A549 treated with CpdA at 1 μM for 4 hours (cell line): Measurements from ENCODE around the gene GRK7. TPM values are rescaled to one million over a fixed set of nuclear protein-coding genes. Genes with fewer than 3 reads are reported as not detected.

Experiments used
- total RNA-seq: library from RNA; stranded (reverse); fragments of 200-300 nt; extraction: Qiagen RNA extraction; gene quantifications from 5 replicates; pipeline ENCODE4 v1.2.3, GENCODE V29; 2022; ENCODE audit warnings: low read depth

Gene GRK7, protein sequence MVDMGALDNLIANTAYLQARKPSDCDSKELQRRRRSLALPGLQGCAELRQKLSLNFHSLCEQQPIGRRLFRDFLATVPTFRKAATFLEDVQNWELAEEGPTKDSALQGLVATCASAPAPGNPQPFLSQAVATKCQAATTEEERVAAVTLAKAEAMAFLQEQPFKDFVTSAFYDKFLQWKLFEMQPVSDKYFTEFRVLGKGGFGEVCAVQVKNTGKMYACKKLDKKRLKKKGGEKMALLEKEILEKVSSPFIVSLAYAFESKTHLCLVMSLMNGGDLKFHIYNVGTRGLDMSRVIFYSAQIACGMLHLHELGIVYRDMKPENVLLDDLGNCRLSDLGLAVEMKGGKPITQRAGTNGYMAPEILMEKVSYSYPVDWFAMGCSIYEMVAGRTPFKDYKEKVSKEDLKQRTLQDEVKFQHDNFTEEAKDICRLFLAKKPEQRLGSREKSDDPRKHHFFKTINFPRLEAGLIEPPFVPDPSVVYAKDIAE (N-terminal part only)
- 0.02 to 0.06 TPM (median 0.03 TPM) in 3 of 5 replicates, not detected in the others for total RNA-seq

DNA sequence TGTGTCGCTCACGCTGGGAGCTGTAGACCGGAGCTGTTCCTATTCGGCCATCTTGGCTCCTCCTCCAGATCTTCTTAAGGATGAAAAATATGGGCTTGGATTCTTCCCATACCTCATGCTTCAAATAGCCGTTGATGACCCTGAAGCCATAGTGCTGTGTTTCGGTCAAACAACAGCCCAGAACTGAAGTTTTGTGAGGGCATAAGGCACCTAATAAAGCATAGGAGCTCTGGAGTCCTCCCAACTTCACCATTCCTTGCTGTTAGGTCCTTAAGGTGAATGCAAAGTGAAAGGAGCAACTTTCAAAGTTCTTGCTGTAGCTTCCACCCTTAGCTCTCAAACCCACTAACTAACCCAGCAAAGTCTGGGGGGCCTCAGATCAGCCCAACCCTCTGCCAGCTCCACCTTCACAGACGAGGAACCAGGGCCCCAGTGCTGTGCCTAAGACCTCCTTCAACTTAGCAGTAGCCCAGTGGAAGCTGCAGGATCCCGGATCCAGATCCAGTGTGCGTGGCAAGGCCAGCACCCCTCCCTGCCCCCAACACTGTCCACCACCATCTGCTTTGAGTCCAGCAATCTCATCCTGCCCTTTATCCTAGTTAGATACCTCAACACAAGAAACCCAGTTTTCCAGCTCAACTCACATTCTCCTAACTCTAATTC is at the start of gene GRK7:
GRK7 (plus strand) TSS at position 321 of the 663 bp plus-strand sequence. CDS start 14,877 bp downstream, outside the sequence.

DNA sequence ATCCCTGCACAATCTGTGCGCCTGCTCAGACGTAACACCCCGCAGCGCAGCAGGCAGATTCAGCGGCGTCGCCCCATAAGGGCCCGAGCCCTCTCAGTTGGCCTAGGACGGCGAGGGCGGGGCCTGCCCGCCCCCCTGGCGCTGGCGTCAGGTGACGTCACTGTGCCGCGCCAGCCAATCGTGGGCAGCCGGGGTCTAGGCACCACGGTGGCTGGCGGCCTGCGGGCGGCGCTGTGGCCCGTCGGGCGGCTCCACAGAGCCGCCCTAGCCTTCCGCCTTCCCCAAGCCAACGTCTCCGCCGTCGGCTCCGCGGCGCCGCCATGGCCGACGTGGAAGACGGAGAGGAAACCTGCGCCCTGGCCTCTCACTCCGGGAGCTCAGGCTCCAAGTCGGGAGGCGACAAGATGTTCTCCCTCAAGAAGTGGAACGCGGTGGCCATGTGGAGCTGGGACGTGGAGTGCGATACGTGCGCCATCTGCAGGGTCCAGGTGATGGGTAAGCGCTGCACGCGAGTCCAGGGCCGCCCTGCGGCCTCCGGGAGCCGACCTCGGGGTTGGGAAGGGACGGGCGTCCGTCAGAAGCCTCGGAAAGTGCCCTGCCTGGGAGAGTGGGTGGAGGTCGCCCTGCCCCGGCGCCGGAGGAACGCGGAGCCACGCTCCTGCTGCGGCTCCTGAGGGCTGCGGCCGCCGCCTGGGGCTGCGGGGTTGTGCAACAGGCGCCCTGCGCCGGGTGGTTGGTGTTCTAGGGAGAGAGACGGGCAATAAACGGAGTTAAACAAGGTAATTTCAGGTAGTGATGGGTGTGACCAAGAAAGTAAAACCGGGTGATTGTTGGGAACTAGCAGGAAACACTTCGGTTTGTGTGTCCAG is 25.0 kb upstream of the GRK7 start, which contains the start of gene RNF7:
RNF7 (plus strand) TSS at position 277 of the 869 bp plus-strand sequence; CDS start at position 321, 44 bp downstream.

Other genes starting within 250 kb of the GRK7 start
- 132 to 138 TPM (median 136 TPM) in 5 replicates for gene RNF7, start 25.1 kb upstream of the GRK7 start, total RNA-seq
- gene ATP1B3, start 113.2 kb downstream of the GRK7 start, total RNA-seq: 177 to 224 TPM (median 206 TPM) in 5 replicates